Caco-2 (cell line): ENCODE results near the gene RPIA. TPM values are rescaled to one million over a fixed set of nuclear protein-coding genes. Genes with fewer than 3 reads are reported as not detected.
A peak's percentile ranks its signal among the peaks of the same experiment; 100 is the strongest.

Experiments used
- BruUV-seq: library from RNA; stranded (reverse); fragments of 400-500 nt; replicated peaks from 2 replicates; lab custom pipeline; 2021; lab: Mats Ljungman, UMichigan
- CTCF ChIA-PET: fragments of 300-600 bp; sonication (Branson Sonifier 250); formaldehyde crosslinking; loops from one replicate; lab custom pipeline; 2022; ENCODE audit warnings: antibody characterized with exemption; lab: Charles Lee
- POLR2A ChIA-PET: fragments of 300-600 bp; sonication (Branson Sonifier 250); formaldehyde crosslinking; loops from one replicate; lab custom pipeline; 2022; ENCODE audit warnings: antibody characterized with exemption; lab: Charles Lee
- DNase-seq, 2 experiments: peaks; one replicate each; pipeline versions ENCODE4 v3.0.0 to v3.0.0-alpha.2; 2020 to 2022
- H3K27me3 ChIP-seq: replicated peaks from 2 replicates; pipeline ENCODE4 v1.6.0; 2011; ENCODE audit warnings: low read length; ENCODE audit not compliant: control insufficient read depth, insufficient read depth
- H3K36me3 ChIP-seq: 2 replicates; pipeline ENCODE4 v1.5.1; 2011; ENCODE audit warnings: low read length; ENCODE audit not compliant: control insufficient read depth, insufficient read depth
- H3K4me1 ChIP-seq: fragments of 250-450 bp; sonication (Bioruptor Pico); 2 replicates; pipeline ENCODE4 v1.5.1; 2020; ENCODE audit warnings: mild to moderate bottlenecking
- H3K4me3 ChIP-seq: 2 replicates; pipeline ENCODE4 v1.5.1; 2011; ENCODE audit warnings: low read depth, mild to moderate bottlenecking, control low read depth, low read length
- H3K9me3 ChIP-seq: fragments of 250-450 bp; sonication (Bioruptor Pico); 2 replicates; pipeline ENCODE4 v1.5.1; 2020; ENCODE audit warnings: mild to moderate bottlenecking, moderate library complexity
- H3K27ac Mint-ChIP-seq: one replicate; pipeline ENCODE4 v1.8.0; 2022; ENCODE audit warnings: mixed read lengths; ENCODE audit not compliant: unreplicated experiment
- H3K27me3 Mint-ChIP-seq: one replicate; pipeline ENCODE4 v1.8.0; 2022; ENCODE audit warnings: mixed read lengths; ENCODE audit not compliant: insufficient read depth, unreplicated experiment
- H3K36me3 Mint-ChIP-seq: one replicate; pipeline ENCODE4 v1.8.0; 2022; ENCODE audit warnings: mild to moderate bottlenecking, mixed read lengths; ENCODE audit not compliant: insufficient read depth, unreplicated experiment
- H3K4me1 Mint-ChIP-seq: one replicate; pipeline ENCODE4 v1.8.0; 2022; ENCODE audit warnings: low read depth, mixed read lengths; ENCODE audit not compliant: unreplicated experiment
- H3K4me3 Mint-ChIP-seq: one replicate; pipeline ENCODE4 v1.8.0; 2022; ENCODE audit warnings: mild to moderate bottlenecking, moderate library complexity, mixed read lengths; ENCODE audit not compliant: unreplicated experiment
- H3K9me3 Mint-ChIP-seq: one replicate; pipeline ENCODE4 v1.8.0; 2022; ENCODE audit warnings: mixed read lengths; ENCODE audit not compliant: unreplicated experiment
- CTCF ChIP-seq, 2 experiments: fragments of 200-600 bp in 1 of 2; IDR thresholded peaks; 1 replicate in 1 of 2; 2 replicates in 1 of 2; pipeline versions ENCODE4 v1.5.1 to v1.8.0; 2011 to 2022; ENCODE audit warnings: antibody characterized with exemption in 1 of 2, control low read depth in 1 of 2, inconsistent platforms in 1 of 2, low read depth in 1 of 2, low read length in 1 of 2, mild to moderate bottlenecking in 1 of 2, moderate library complexity in 1 of 2; ENCODE audit not compliant: insufficient read depth in 1 of 2, severe bottlenecking in 1 of 2, unreplicated experiment in 1 of 2
- intact Hi-C: fragments of 100-400 bp; cut with micrococcal nuclease; formaldehyde crosslinking; loops from one replicate; pipeline ENCODE4 v1.10.0; 2022; ENCODE audit not compliant: unreplicated experiment
- total RNA-seq: library from RNA; stranded (reverse); gene quantifications from 2 replicates; pipeline ENCODE4 v1.2.3, GENCODE V29; 2022

Gene RPIA
- total RNA-seq, 1 experiment from 2014 or later = 33.7 TPM

GRCh38 chr2:88659538-88659915 is 31.9 kb upstream of the RPIA start:
- Mint-ChIP-seq H3K27ac (no peak overlapping the region), H3K4me1 (peaks cover 20% of the 10 kb centered on the region), H3K27me3 (no peaks in the 10 kb centered on the region), H3K9me3 (peaks cover 13% of the 10 kb centered on the region), H3K4me3 (no peak overlapping the region), H3K36me3 (no peaks in the 10 kb centered on the region)
- no peaks in the 10 kb centered on the region for H3K27me3 ChIP-seq
- no peak overlapping the region for H3K4me3 ChIP-seq
- TF ChIP-seq CTCF (IDR thresholded peaks at IDR 0.05; ENCODE audit: insufficient read depth in 1 of 2, low read depth in 1 of 2, low read length in 1 of 2, severe bottlenecking in 1 of 2, unreplicated experiment in 1 of 2) = no peak
- H3K36me3 ChIP-seq = no peaks in the 10 kb centered on the region
- DNase-seq = peak in 1 of 2 experiments; percentile 46
- peaks cover under 1% of the 10 kb centered on the region; the same call in 1 of the 2 replicates for H3K9me3 ChIP-seq
- H3K4me1 ChIP-seq = peaks cover 30% of the 10 kb centered on the region
- BruUV-seq = no TSS peak
- intact Hi-C loops = no loop called here
- ChIA-PET CTCF (interaction anchor here (0.6 to 0.9 kb wide), 2 partner anchors 11 to 68 kb away, joined by 3 read pairs; no protein-coding TSS in a partner anchor), POLR2A (interaction anchor here (0.6 to 1.6 kb wide), 2 partner anchors 31 to 455 kb away, joined by 3 to 6 read pairs; no protein-coding TSS in a partner anchor)

- ChIA-PET CTCF (no interaction called here), POLR2A (interaction anchor here (1.6 kb wide), 1 partner anchor 33 kb away, joined by 6 read pairs; no protein-coding TSS in a partner anchor)
- Mint-ChIP-seq H3K9me3 (peaks cover 13% of the 10 kb centered on the region), H3K4me1 (peaks cover 20% of the 10 kb centered on the region), H3K4me3 (no peak overlapping the region), H3K27ac (no peak overlapping the region), H3K27me3 (no peaks in the 10 kb centered on the region), H3K36me3 (no peaks in the 10 kb centered on the region)
- no TSS peak for BruUV-seq
- intact Hi-C loops = no loop called here
- Histone ChIP-seq H3K36me3 (no peaks in the 10 kb centered on the region), H3K4me3 (no peak overlapping the region), H3K4me1 (peaks cover 30% of the 10 kb centered on the region), H3K27me3 (no peaks in the 10 kb centered on the region), H3K9me3 (no peaks in the 10 kb centered on the region)
- DNase-seq = no peak
- TF ChIP-seq CTCF (IDR thresholded peaks at IDR 0.05; ENCODE audit: insufficient read depth in 1 of 2, low read depth in 1 of 2, low read length in 1 of 2, severe bottlenecking in 1 of 2, unreplicated experiment in 1 of 2) = no peak
Measured at GRCh38 chr2:88660622-88661021, 30.9 kb upstream of the RPIA start.

GRCh38 chr2:88666576-88666975 is 24.9 kb upstream of the RPIA start:
- H3K4me3 Mint-ChIP-seq = no peak overlapping the region
- peaks cover 10% of the 10 kb centered on the region for H3K4me1 Mint-ChIP-seq
- peak; percentile 53 to 69 for DNase-seq
- H3K9me3 ChIP-seq = no peaks in the 10 kb centered on the region
- no peak for TF ChIP-seq CTCF (IDR thresholded peaks at IDR 0.05; ENCODE audit: insufficient read depth in 1 of 2, low read depth in 1 of 2, low read length in 1 of 2, severe bottlenecking in 1 of 2, unreplicated experiment in 1 of 2)
- H3K4me1 ChIP-seq = peaks cover 16% of the 10 kb centered on the region
- POLR2A ChIA-PET = no interaction called here
- H3K4me3 ChIP-seq = no peak overlapping the region
- H3K27me3 ChIP-seq = no peaks in the 10 kb centered on the region
- H3K36me3 Mint-ChIP-seq = no peaks in the 10 kb centered on the region
- no peaks in the 10 kb centered on the region for H3K36me3 ChIP-seq
- BruUV-seq = no TSS peak
- H3K27me3 Mint-ChIP-seq = no peaks in the 10 kb centered on the region
- CTCF ChIA-PET = no interaction called here
- peak overlapping the region; percentile 17 for H3K27ac Mint-ChIP-seq
- H3K9me3 Mint-ChIP-seq = peaks cover 13% of the 10 kb centered on the region
- intact Hi-C loops = no loop called here
